GM19239 (cell line): ENCODE results near the gene NSD1.

Experiments used
- DNase-seq: peaks from one replicate; pipeline ENCODE4 v3.0.0; 2011; ENCODE audit warnings: low spot score; ENCODE audit not compliant: insufficient read length
- FAIRE-seq: peaks from 2 replicates; lab custom pipeline; 2011; peaks lifted over from hg19 to GRCh38; lab: Jason Lieb, UNC

NSD1 gene

DNA sequence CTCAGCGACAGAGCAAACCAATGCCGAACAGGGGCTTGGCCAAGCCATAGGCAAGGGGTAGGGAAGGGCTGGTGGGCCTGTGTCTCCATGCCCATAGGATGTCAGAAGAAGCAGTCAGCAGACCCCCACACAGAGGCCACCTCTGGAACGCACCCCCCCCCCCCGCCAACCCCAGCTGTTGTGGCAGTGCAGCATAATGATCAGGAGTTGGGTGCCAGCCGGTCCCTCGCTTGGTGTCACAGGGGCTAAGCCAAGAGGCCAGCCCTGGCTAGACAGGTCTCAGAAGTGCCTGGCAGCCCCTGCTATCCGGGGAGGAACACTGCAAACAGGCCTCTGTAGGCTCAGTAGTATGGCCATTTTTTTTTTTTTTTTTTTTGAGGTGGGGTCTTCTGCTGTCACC lies 181.8 kb downstream of the NSD1 start:
- no peak for DNase-seq
- FAIRE-seq, result no peak

DNA sequence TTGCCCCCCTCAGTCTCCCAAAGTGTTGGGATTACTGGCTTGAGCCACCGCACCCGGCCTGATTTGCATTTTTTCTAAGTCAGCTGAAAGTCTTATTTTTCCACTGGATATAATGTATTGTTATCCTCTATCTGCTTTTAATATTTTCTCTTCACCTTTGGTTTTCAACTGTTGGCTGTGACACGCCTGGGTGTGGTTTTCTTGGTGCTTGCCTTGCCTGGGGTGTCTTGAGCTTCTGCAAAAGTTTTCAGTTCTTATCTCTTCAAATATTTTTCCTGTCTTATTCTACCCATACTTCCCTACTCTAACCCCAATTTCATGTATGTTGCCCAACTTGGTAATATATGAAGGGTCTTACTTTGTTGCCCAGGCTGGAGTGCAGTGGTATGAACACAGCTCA lies 182.4 kb downstream of the NSD1 start:
- DNase-seq (no peak), FAIRE-seq (no peak)

DNA sequence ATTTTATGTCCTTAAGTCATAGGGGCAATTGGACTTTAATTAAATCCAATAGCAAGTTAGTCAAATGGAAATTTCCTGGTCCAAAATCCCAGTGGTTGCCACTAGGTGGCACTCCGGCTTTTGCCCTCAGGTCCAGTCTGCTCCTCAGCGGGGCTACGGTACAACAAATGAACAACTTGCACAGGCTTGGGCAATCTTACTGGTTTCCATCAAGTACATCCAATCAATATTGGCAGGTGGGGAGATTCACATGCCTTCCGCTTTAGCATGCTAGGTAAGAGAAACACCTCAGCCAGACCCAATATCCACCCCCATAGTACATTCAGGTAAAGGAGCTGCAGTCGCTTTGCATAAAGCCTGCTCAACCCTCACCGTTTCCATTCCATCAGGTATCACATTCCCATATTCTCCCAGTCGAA lies 184.4 kb downstream of the NSD1 start:
- DNase-seq, result no peak
- peak; percentile 90 for FAIRE-seq

DNA sequence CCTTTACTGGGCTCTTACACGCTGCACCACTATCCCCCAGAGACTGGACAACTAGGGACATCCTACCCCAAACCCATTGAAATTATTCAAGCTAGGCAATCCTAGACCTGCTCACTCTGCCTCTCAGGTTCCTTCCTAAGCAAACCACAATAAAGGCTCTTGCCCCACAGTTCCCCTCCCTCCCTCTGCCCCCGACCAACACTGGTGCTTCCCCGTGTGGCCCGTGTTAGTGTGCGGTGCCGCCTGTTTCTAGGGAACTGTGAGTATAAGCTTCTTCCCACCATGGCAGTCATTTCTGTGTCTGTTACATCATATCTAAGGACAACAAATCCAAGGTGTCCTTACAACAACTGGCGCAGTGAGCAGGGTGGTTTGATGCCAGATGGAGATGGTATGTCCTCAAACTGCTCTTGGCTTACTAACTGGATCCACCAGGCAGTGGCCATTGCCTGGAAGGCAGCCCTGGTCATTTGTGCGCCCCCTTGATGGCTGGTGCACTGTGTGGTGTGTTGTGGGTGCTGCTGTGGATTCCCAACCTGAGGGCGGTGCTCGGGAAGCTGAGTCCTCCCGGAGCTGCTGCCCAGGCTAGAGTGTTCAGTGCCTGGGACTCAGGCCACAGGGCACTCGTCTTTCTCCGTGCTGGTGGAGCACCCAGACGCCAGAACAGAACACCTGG lies 186.5 kb downstream of the NSD1 start:
- DNase-seq (no peak), FAIRE-seq (no peak)

DNA sequence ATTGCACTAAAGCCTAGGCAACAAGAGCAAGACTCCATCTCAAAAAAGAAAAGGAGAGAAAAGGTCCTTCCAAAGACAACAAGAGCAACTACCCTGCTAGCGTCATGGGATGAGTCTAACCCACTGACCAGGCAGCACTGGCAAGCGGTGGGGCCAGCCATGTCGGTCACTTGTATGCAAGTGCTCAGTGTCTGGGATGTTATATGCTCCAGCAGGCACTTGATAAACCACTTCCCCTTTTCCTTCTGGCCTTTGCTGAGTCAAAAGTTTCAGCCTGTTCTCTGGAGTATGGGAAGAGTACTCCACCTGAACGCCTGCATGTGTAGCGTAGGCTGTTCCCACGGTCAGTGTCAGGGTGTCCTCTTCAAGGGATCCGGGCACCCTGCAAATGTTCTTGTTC lies 187.3 kb downstream of the NSD1 start:
- peak; percentile 33 for FAIRE-seq
- no peak for DNase-seq

DNA sequence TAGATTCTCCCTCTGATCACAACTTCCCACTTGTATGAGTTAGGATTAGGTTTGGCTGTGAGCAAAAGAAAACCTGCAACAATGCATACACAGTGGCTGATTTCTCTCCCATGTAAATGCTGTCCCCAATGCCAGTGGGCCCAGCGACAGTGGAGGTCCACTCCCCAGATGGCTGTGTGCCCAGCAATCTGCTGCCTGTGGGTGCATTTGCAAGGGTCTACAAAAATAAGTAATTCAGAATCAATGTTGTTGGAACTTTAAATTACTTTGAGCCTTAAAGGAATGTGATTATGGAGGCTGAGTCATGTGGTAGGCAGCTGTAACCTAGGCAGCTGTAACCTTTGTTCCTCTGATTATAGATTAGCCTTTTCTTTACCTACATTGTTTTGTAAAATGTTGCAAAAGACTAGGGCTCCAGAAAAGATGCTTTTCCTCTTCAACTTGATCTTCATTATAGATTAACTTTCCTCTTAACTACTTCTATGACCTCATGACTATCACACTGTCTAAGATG lies 192.4 kb downstream of the NSD1 start:
- no peak for FAIRE-seq
- no peak for DNase-seq

DNA sequence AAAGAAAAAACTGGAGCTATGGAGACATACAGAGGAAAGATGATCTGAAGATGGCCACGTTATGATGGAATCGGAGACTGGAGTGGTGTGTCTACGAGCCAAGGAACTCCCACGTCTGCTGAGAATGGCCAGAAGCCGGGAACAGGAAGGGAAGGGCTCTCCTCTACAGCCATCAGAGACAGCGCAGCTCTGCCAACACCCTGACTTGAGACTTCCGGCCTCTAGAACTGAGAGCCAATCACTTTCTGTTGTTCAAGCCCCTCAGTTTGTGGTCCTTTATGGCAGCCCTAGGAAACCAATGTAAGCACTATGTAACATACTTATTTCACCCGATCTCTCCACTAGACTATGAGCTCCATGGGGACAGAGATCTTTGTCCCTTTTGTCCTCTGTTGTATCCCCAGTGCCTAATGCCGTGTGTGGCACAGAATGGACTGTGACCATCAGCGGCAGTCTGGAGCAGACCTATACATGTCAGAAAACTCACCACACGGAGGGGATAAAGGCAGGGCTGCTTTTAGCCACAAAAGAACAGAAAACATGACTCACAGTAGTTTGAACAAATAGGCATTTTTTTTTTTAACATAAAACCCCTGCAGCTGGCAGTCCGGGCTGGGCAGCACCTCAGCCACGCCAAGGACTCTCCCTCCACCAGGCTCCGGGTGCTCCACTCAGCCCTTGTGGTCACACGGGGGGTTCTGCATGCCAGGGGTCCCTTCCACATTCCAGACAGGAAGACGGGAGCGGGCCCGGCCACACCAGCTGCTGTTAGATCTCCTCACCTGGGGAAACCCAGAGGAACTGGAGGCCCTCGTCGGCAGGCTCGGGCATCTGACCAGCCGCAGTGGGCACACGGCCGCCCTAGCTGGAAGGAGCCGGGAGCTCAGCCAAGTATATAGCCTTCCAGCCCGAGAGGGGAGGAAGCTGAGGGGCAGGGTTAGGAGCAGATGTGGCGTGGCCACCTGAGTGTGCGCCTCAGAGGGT lies 194.3 kb downstream of the NSD1 start:
- no peak for FAIRE-seq
- DNase-seq, result no peak

DNA sequence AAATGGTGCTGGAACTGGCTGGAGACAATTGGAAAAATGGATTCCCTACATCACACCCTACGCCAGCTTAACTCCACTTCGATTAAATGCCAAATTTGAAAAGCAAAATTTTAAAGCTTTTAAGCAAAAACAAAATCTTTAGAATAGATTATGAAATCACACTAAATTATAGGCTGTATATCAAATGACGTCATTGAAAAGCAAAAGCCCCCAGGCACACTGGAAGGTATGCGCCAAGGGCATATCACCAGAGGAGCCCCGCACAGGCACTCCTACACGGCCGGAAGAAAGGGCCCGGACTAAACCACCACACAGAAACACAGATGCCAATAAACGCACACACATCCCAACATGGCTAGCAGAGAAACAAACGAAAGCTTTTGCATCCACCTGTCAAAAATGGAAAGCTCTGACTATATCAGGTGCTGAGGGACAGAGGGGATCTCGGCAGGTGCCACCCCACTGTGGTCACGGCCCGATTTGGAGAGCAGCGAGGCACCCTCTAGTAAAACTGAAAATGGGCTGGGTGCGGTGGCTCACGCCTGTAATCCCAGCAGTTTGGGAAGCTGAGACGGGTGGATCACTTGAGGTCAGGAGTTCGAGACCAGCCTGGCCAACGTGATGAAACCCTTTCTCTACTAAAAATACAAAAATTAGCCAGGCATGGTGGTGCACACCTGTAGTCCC lies 195.1 kb downstream of the NSD1 start:
- no peak for DNase-seq
- no peak for FAIRE-seq

DNA sequence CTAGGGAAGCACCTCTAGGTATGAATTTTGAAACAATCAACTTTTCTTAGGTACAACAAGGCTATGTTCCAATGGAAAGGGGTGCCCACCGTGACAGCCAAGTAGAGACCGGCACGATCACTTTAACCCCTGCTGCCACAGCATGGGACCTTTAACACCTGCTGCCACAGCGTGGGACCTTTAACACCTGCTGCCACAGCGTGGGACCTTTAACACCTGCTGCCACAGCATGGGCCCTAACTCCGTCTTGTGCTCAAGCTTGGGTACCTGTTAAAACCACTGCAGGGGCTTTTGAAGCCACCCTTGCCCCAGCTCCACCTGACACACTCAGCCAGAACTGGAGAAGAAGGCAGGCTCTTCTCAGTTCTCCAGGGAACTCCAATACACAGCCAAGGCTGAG lies 196.3 kb downstream of the NSD1 start:
- DNase-seq (no peak), FAIRE-seq (no peak)

DNA sequence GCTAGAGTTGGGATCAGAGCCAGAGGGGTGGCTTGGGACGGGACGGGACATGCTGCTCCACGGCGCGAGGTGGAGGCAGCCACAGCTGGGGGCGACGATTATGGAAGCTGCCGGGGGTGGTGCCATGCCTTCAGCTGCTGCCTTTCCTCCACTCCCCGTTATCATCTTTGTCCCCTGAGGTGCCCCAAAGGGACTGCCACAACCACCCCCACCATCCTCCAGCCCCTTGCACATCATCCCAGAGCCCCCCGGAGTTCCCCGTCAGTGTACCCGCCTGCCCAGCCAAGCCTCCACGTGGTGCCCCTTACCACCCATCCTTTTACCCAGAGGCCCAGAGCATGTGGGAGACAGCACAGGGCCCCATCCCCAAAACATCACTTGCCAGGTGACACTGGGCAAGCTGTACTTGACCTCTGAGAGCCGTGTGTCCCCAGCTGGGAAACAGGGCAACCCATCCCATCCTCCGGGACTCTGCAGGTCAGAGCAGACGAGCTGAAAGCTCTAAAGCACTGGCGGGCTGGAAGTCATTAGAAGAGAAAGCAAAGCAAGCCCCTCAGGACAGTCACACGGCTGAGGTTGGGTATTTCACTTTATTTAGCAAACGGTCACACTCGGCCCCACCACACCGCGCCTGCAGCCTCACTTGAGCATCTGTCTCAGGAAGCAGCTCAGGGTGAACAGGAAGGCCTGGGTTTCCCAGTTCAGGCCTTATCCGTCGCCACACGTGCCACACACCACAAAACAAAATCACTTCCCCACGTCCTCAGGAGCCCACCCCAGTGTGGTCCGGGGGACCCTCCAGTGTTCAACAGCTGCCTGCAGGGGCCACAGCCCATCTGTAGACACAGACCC lies 197.6 kb downstream of the NSD1 start:
- peak; percentile 42 for FAIRE-seq
- DNase-seq, result no peak

DNA sequence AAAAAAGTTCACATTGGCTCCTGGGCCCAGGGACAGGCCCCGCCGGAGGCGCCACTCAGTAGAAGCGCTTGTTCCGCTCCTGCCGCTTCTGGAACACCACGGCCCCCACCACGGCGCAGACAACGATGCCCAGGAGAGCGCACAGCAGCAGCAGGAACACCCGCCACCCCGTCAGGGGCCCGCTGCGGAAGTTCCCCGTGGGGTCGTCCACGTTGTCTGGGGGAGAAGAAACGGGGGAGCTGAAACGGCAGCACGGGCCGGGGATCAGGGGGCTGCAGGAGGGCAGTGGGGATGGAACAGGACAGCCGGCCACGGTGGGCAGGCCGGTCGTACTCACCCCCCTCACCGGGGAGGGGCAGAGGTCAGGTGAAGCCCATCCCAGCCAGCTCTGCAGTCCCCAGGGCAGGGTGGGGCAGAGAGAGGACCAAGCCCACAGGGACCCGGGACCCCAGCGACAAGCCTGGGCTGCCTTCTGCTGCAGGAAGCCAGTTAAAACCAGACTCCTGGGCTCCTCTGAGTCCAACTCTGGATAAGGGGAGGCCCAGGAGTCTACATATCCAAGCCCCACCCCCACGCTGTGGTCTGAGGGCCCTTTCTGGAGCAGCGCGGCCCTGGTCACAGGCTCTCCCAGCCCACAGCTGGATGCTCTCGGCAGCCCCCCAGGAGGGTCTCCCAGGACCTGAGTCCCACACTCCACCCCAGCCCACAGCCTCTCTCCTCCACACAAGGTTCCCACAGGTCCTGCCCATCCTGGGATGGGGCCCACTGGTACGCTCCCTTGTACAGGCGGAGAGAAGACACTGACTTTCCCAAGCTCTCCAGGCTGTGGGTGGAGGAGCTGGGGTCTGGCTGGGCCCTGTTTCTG lies 198.7 kb downstream of the NSD1 start:
- no peak for DNase-seq
- FAIRE-seq, result no peak

DNA sequence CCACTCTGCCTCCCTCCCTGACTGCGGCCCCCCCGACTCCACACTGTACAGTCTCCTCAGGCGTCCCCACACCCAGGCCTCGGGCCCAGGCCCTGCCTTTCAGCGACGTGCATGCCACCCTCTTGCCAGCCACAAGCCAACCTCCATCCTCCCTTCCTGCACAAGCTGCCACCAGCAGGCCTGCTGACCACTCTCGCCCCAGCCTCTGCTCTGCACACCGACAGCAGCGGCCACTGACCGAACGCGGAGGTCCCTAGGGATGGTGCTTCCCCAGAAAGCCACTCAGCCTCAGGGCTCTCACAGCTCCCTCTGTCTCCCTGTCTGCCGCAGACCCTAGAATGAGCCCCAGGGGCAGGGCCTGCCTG lies 199.3 kb downstream of the NSD1 start:
- FAIRE-seq (no peak), DNase-seq (no peak)

DNA sequence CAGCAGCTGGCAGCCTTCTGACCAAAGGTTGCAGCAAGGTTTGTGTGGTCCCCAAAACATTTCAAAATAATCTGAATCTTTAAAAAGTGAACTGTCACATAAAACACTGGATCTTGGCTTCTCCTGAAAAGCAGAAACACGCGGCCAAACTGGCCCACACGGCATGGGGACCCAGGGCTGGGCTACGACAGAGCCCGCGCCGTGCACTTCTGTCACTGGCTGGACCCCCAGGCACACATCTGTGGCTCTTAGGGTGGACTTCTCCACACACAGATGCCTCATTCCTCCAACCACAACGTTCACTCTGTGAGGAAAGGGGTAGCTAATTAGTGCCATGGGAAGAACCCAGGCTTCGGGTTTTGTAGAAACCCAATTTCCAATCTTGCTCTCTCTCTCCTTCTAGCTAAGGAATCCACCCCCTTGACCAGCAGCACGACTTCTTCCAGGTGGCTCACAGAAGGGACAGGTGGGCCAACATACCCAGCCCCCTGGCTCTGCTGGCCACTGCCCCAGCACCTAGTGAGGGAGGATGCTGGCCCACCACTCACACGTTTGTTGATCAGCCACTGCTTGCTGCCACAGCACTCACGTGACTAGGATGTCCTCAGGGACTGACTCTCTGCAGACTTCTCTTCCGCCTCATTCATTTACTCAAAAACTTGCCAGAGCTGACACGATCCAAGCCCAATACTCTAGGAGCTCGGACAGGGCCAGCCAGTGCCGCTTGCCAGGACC lies 200.0 kb downstream of the NSD1 start:
- no peak for DNase-seq
- no peak for FAIRE-seq

DNA sequence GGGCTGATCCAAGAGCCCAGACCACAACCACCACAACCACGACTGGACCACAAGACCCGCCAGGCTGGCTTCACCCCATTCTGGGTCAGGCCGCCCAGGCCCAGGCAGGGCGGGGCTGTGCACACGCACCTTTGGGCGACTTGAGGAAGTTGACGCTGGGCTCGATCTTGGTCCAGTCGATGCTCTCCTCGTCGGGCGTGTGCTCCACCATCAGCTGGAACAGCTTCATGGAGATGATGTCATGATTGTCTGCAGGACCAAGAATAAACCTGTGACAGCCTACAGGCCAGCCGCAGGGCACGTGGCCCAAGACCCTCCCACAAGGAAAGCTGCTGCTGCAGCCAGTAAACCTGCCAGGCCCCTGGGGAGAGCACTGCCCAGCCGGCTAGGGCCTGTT lies 200.6 kb downstream of the NSD1 start:
- FAIRE-seq (no peak), DNase-seq (no peak)

DNA sequence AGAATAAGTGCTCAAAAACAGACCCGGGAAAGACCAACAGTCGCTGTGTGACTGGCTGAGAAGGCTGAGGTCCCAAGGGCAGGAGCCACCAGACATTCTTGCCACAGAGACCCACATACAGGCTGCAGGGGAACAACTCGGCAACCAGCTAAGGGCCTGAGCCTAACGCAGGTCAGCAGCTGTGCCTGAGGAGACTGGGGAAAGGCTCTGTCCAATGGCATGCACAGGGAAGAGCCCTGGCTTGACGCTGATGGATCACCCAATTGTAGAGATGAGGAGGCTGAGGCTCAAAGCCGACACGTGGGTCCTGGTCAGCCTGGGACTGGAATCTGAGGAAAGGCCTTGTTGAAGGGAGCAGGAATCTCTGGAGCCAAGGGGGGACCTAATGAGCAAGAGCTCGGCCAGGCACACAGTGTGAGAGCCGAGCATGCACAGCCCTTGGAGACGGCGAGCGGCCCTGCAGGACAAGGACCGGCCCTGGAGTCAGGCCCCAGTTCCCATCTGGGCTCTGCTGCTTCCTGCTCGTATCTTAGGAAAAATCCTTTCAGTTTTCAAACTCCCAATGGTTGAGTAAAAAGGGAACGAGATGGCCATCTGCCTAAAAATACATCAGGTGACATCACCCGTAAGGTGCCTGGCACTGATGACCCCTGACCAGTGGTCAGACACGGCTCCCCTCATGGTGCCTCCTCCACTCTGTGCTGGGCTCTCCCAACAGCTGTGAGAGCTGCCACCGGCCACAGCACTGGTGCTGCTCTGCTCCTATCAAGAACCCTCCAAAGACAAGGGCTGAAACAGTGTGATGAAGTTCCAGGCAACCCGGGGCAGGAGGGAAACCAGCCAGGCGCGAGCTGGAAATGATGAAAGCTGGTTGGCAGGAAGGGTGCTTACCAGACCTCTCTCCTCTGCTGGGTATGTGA lies 201.5 kb downstream of the NSD1 start:
- no peak for DNase-seq
- no peak for FAIRE-seq

DNA sequence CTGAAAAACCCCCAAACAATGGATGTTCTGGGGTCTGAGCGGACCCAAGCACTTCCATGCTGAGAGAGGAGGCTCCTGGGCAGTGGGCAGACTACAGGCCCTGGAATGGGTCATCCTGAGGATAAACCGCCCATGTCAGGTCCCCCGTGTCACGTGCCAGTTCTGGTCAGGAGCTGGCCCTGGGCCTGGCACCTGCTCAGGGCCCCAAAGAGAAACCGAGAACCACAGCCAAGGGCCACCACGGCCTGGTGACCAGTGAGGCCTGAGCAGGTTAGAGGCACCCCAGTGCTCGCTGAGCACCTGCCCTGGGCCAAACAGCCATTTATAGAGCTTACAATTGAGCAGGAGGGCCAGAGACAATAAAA lies 202.1 kb downstream of the NSD1 start:
- DNase-seq (no peak), FAIRE-seq (no peak)

DNA sequence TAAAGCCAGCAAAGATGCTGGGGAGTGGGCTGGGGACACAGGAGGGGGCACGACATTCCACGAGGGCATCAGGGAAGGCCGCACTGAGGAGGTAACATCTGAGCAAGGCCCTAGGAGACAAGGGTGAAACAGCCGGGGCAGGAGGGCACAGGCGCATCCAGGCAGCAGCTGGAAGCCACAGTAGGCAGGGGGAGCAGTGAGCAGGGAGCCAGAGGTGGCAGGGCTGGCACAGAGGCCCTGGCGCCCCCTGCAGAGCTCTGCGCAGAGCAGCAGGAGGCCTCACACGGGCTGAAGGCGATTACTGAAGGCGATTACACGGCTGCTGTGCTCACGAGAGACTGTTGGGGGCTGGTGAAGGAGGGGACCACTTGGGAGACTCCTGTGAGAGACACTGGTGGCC lies 202.5 kb downstream of the NSD1 start:
- FAIRE-seq (no peak), DNase-seq (no peak)
